CD4-positive, alpha-beta T cell (primary cell): ENCODE data around the gene ISLR2. TPM values are rescaled to one million over a fixed set of nuclear protein-coding genes. Genes with fewer than 3 reads are reported as not detected.

Experiments used
- ATAC-seq: fragments of 200-7000 bp; cut with Tn5 transposase; one replicate; pipeline ENCODE4 v1.10.0; 2022; ENCODE audit warnings: mild to moderate bottlenecking; ENCODE audit not compliant: poor library complexity
- CTCF ChIA-PET: fragments of 350-600 bp; sonication (Branson Sonifier 250); formaldehyde crosslinking; loops from one replicate; lab custom pipeline; 2021; ENCODE audit warnings: antibody characterized with exemption, inconsistent platforms; lab: Charles Lee
- POLR2A ChIA-PET: fragments of 350-600 bp; sonication (Branson Sonifier 250); formaldehyde crosslinking; loops from one replicate; lab custom pipeline; 2021; ENCODE audit warnings: antibody characterized with exemption, inconsistent platforms; lab: Charles Lee
- DNase-seq, 14 experiments: peaks; one replicate each; pipeline ENCODE4 v3.0.0-alpha.2; 2013 to 2020; ENCODE audit warnings: mixed read lengths in 2 of 14
- H3K27ac ChIP-seq, 2 donors: one replicate each; pipeline versions ENCODE4 v1.5.1 to v1.7.0; 2013; ENCODE audit warnings: low read length in 2 of 2, low read depth in 1 of 2, mild to moderate bottlenecking in 1 of 2
- H3K27me3 ChIP-seq, 2 experiments: 1 replicate in 1 of 2; 2 replicates in 1 of 2; pipeline versions ENCODE4 v1.6.1 to v1.7.0; 2013; ENCODE audit warnings: low read length in 2 of 2, control low read depth in 1 of 2, mild to moderate bottlenecking in 1 of 2, moderate library complexity in 1 of 2; ENCODE audit not compliant: insufficient read depth in 2 of 2, control insufficient read depth in 1 of 2
- H3K36me3 ChIP-seq: one replicate; pipeline ENCODE4 v1.6.1; 2013; ENCODE audit warnings: low read length, control low read depth; ENCODE audit not compliant: insufficient read depth
- H3K4me1 ChIP-seq: one replicate; pipeline ENCODE4 v1.6.1; 2013; ENCODE audit warnings: low read length, control low read depth; ENCODE audit not compliant: insufficient read depth
- H3K4me3 ChIP-seq: one replicate; pipeline ENCODE4 v1.5.1; 2013; ENCODE audit warnings: mild to moderate bottlenecking, low read length, moderate library complexity
- H3K9me3 ChIP-seq, 2 experiments: 1 replicate in 1 of 2; 2 replicates in 1 of 2; pipeline versions ENCODE4 v1.6.1 to v1.7.0; 2013; ENCODE audit warnings: low read length in 2 of 2, mild to moderate bottlenecking in 2 of 2, control low read depth in 1 of 2, moderate library complexity in 1 of 2; ENCODE audit not compliant: control insufficient read depth in 1 of 2, insufficient read depth in 1 of 2
- H3K27ac Mint-ChIP-seq: one replicate; pipeline ENCODE4 v1.8.0; 2020; ENCODE audit warnings: mixed read lengths
- H3K27me3 Mint-ChIP-seq: one replicate; pipeline ENCODE4 v1.8.0; 2021; ENCODE audit warnings: mixed read lengths
- H3K36me3 Mint-ChIP-seq: one replicate; pipeline ENCODE4 v1.8.0; 2021; ENCODE audit warnings: low read depth, mixed read lengths
- H3K4me1 Mint-ChIP-seq: one replicate; pipeline ENCODE4 v1.8.0; 2021; ENCODE audit warnings: low read depth, mixed read lengths
- H3K4me3 Mint-ChIP-seq: one replicate; pipeline ENCODE4 v1.8.0; 2020; ENCODE audit warnings: mild to moderate bottlenecking, mixed read lengths
- H3K9me3 Mint-ChIP-seq: one replicate; pipeline ENCODE4 v1.8.0; 2020; ENCODE audit warnings: mixed read lengths
- intact Hi-C, 2 experiments: fragments of 100-400 bp; cut with DNase I in 1 of 2; cut with micrococcal nuclease in 1 of 2; formaldehyde crosslinking; loops; one replicate each; pipeline versions ENCODE4 v1.15.1 to v1.9.0; 2023 to 2025; cut with DNase I, micrococcal nuclease
- total RNA-seq, 174 experiments: library from RNA in 2 of 174; stranded (reverse) in 2 of 174; gene quantifications; one replicate each; pipeline ENCODE4 v1.2.3 and lab custom pipeline; 2021 to 2026
- TF ChIP-seq, protein P1 (sequence below): fragments of 200-600 bp; IDR thresholded peaks from one replicate; pipeline ENCODE4 v1.8.0; 2022; ENCODE audit warnings: antibody characterized with exemption, mild to moderate bottlenecking

ISLR2 gene
- total RNA-seq, 2 experiments from 2014 or later: not detected

DNA sequence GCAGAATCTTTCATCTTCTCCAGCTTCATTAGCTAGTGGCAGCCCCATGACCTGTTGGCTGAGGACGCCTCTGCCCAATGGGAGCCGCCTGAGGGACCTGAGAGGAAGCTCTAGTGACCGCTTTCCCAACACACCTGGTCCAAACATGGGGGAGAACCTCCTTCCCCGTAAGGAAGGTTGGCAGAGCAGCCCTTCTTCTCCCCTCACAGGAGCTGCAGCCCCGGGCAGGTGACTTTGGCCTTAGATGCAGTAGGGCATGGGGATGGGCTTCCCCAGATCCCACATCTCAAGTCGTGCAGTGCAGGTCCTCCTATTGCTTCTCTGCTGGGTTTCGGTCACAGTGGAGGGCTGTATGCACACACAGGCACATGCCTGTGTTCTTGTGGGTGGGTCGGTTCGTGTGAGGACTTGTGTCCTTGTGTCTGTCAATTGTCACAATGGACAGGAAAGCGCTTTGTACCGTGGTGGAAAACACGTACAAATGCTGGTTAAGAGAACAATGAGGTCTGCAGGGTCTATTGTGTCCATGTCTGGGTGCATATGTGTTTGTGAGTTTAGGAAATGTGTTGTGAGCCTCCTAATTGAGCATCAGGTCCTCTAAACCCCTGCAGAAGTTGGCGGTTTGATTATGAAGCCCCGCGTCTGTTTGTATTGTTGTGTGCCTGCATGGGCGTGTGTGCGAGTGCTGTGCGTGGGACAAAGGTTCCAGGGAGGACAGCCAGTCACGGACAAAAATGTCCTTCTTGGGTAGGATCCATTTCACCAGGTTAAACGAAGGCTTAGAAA is 1.4 kb downstream of the ISLR2 start:
- H3K36me3 Mint-ChIP-seq: no peaks in the 10 kb centered on the region
- H3K4me1 Mint-ChIP-seq: peaks cover 42% of the 10 kb centered on the region
- H3K9me3 Mint-ChIP-seq: no peaks in the 10 kb centered on the region
- ATAC-seq (no peak), DNase-seq (no peak)
- ChIA-PET POLR2A (no interaction called here), CTCF (no interaction called here)
- peaks cover 91% of the 10 kb centered on the region for H3K27me3 Mint-ChIP-seq
- no peaks in the 10 kb centered on the region for H3K36me3 ChIP-seq
- H3K4me1 ChIP-seq: peaks cover 48% of the 10 kb centered on the region
- TF ChIP-seq, protein P1, sequence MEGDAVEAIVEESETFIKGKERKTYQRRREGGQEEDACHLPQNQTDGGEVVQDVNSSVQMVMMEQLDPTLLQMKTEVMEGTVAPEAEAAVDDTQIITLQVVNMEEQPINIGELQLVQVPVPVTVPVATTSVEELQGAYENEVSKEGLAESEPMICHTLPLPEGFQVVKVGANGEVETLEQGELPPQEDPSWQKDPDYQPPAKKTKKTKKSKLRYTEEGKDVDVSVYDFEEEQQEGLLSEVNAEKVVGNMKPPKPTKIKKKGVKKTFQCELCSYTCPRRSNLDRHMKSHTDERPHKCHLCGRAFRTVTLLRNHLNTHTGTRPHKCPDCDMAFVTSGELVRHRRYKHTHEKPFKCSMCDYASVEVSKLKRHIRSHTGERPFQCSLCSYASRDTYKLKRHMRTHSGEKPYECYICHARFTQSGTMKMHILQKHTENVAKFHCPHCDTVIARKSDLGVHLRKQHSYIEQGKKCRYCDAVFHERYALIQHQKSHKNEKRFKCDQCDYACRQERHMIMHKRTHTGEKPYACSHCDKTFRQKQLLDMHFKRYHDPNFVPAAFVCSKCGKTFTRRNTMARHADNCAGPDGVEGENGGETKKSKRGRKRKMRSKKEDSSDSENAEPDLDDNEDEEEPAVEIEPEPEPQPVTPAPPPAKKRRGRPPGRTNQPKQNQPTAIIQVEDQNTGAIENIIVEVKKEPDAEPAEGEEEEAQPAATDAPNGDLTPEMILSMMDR: no peak
- no peak overlapping the region for H3K27ac ChIP-seq
- no peak overlapping the region for H3K27ac Mint-ChIP-seq
- peak overlapping the region; percentile 52 for H3K4me3 Mint-ChIP-seq
- H3K4me3 ChIP-seq: no peak overlapping the region
- H3K27me3 ChIP-seq: peaks cover 83 to 92% of the 10 kb centered on the region in 2 experiments
- H3K9me3 ChIP-seq: peaks cover 0 to 47% of the 10 kb centered on the region in 2 experiments
- intact Hi-C loops: loop anchor here in 1 of 2 experiments (10.0 kb wide), 1 partner anchor 177 kb away; no protein-coding TSS in a partner anchor

DNA sequence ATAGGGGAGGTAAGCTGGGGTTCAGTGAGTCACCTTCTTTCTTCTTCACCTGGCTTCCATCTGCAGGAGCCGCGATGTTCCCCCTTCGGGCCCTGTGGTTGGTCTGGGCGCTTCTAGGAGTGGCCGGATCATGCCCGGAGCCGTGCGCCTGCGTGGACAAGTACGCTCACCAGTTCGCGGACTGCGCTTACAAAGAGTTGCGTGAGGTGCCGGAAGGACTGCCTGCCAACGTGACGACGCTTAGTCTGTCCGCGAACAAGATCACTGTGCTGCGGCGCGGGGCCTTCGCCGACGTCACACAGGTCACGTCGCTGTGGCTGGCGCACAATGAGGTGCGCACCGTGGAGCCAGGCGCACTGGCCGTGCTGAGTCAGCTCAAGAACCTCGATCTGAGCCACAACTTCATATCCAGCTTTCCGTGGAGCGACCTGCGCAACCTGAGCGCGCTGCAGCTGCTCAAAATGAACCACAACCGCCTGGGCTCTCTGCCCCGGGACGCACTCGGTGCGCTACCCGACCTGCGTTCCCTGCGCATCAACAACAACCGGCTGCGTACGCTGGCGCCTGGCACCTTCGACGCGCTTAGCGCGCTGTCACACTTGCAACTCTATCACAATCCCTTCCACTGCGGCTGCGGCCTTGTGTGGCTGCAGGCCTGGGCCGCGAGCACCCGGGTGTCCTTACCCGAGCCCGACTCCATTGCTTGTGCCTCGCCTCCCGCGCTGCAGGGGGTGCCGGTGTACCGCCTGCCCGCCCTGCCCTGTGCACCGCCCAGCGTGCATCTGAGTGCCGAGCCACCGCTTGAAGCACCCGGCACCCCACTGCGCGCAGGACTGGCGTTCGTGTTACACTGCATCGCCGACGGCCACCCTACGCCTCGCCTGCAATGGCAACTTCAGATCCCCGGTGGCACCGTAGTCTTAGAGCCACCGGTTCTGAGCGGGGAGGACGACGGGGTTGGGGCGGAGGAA is 2.6 kb downstream of the ISLR2 start:
- Histone ChIP-seq H3K27me3 (peaks cover 88 to 94% of the 10 kb centered on the region in 2 experiments), H3K36me3 (no peaks in the 10 kb centered on the region), H3K27ac (no peak overlapping the region), H3K4me1 (peaks cover 46% of the 10 kb centered on the region), H3K9me3 (peaks cover 0 to 47% of the 10 kb centered on the region in 2 experiments), H3K4me3 (no peak overlapping the region)
- peaks cover 50% of the 10 kb centered on the region for H3K4me1 Mint-ChIP-seq
- no peaks in the 10 kb centered on the region for H3K36me3 Mint-ChIP-seq
- DNase-seq (no peak), ATAC-seq (no peak)
- ChIA-PET POLR2A (no interaction called here), CTCF (no interaction called here)
- H3K27ac Mint-ChIP-seq: no peak overlapping the region
- intact Hi-C loops: loop anchor here in 1 of 2 experiments (10.0 kb wide), 1 partner anchor 178 kb away; no protein-coding TSS in a partner anchor
- TF ChIP-seq, protein P1: no peak
- H3K27me3 Mint-ChIP-seq: peaks cover 91% of the 10 kb centered on the region
- H3K9me3 Mint-ChIP-seq: no peaks in the 10 kb centered on the region
- H3K4me3 Mint-ChIP-seq: no peak overlapping the region

DNA sequence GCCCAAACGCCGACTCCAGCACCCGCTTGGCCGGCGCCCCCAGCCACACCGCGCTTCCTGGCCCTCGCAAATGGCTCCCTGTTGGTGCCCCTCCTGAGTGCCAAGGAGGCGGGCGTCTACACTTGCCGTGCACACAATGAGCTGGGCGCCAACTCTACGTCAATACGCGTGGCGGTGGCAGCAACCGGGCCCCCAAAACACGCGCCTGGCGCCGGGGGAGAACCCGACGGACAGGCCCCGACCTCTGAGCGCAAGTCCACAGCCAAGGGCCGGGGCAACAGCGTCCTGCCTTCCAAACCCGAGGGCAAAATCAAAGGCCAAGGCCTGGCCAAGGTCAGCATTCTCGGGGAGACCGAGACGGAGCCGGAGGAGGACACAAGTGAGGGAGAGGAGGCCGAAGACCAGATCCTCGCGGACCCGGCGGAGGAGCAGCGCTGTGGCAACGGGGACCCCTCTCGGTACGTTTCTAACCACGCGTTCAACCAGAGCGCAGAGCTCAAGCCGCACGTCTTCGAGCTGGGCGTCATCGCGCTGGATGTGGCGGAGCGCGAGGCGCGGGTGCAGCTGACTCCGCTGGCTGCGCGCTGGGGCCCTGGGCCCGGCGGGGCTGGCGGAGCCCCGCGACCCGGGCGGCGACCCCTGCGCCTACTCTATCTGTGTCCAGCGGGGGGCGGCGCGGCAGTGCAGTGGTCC is 3.5 kb downstream of the ISLR2 start:
- no peaks in the 10 kb centered on the region for H3K36me3 Mint-ChIP-seq
- POLR2A ChIA-PET: no interaction called here
- no peaks in the 10 kb centered on the region for H3K36me3 ChIP-seq

More for the DNA sequence above, 3.5 kb downstream of the ISLR2 start:
- peaks cover 49% of the 10 kb centered on the region for H3K4me1 Mint-ChIP-seq
- Histone ChIP-seq H3K9me3 (peaks cover 0 to 41% of the 10 kb centered on the region in 2 experiments), H3K4me1 (peaks cover 37% of the 10 kb centered on the region), H3K4me3 (no peak overlapping the region), H3K27me3 (peaks cover 85 to 94% of the 10 kb centered on the region in 2 experiments), H3K27ac (no peak overlapping the region)
- no peak overlapping the region for H3K27ac Mint-ChIP-seq
- TF ChIP-seq, protein P1: no peak
- intact Hi-C loops: loop anchor here in 1 of 2 experiments (10.0 kb wide), 1 partner anchor 179 kb away; no protein-coding TSS in a partner anchor
- ATAC-seq (no peak), DNase-seq (no peak)
- peaks cover 91% of the 10 kb centered on the region for H3K27me3 Mint-ChIP-seq
- H3K9me3 Mint-ChIP-seq: no peaks in the 10 kb centered on the region
- CTCF ChIA-PET: no interaction called here
- no peak overlapping the region for H3K4me3 Mint-ChIP-seq
